A673 (cell line): ENCODE data around the gene POU2AF2. TPM values are rescaled to one million over a fixed set of nuclear protein-coding genes. Genes with fewer than 3 reads are reported as not detected.

Experiments used
- BruUV-seq: library from RNA; stranded (reverse); fragments of 400-500 nt; replicated peaks from 2 replicates; lab custom pipeline; 2021; lab: Mats Ljungman, UMichigan
- CTCF ChIA-PET: fragments of 300-600 bp; sonication (Branson Sonifier 250); formaldehyde crosslinking; loops from one replicate; lab custom pipeline; 2022; ENCODE audit warnings: antibody characterized with exemption; lab: Charles Lee
- POLR2A ChIA-PET: fragments of 300-600 bp; sonication (Branson Sonifier 250); formaldehyde crosslinking; loops from one replicate; lab custom pipeline; 2022; ENCODE audit warnings: antibody characterized with exemption; ENCODE audit not compliant: low non-redundant PET; lab: Charles Lee
- DNase-seq: peaks from one replicate; pipeline ENCODE4 v3.0.0-alpha.2; 2015; ENCODE audit warnings: low spot score
- H3K27ac ChIP-seq: fragments of 200-600 bp; sonication (generic); 2 replicates; pipeline ENCODE4 v1.5.1; 2016; ENCODE audit warnings: mixed run types, low read depth, mild to moderate bottlenecking, mixed read lengths, antibody characterized with exemption, low read length; ENCODE audit not compliant: poor library complexity, severe bottlenecking
- H3K27me3 ChIP-seq: fragments of 200-600 bp; sonication (generic); replicated peaks from 2 replicates; pipeline ENCODE4 v1.6.1; 2017; ENCODE audit warnings: mixed run types, low read depth, mild to moderate bottlenecking, mixed read lengths, antibody characterized with exemption, low read length; ENCODE audit not compliant: insufficient read depth, poor library complexity
- H3K36me3 ChIP-seq: fragments of 200-600 bp; sonication (generic); 2 replicates; pipeline ENCODE4 v1.6.1; 2016; ENCODE audit warnings: mixed run types, mild to moderate bottlenecking, mixed read lengths, antibody characterized with exemption, low read length; ENCODE audit not compliant: insufficient read depth, poor library complexity, severe bottlenecking
- H3K4me1 ChIP-seq: fragments of 200-600 bp; sonication (generic); 2 replicates; pipeline ENCODE4 v1.6.1; 2017; ENCODE audit warnings: mixed run types, mild to moderate bottlenecking, mixed read lengths, antibody characterized with exemption, low read length; ENCODE audit not compliant: insufficient read depth, poor library complexity, severe bottlenecking
- H3K4me3 ChIP-seq: fragments of 200-600 bp; sonication (generic); 2 replicates; pipeline ENCODE4 v1.5.1; 2016; ENCODE audit warnings: low read depth, mixed run types, mild to moderate bottlenecking, mixed read lengths, low read length; ENCODE audit not compliant: poor library complexity, severe bottlenecking
- H3K9me3 ChIP-seq: fragments of 200-600 bp; sonication (generic); 2 replicates; pipeline ENCODE4 v1.6.1; 2016; ENCODE audit warnings: mixed run types, low read depth, mild to moderate bottlenecking, mixed read lengths, antibody characterized with exemption, low read length; ENCODE audit not compliant: poor library complexity, severe bottlenecking
- EZH2 ChIP-seq: fragments of 200-600 bp; sonication (generic); IDR thresholded peaks from 2 replicates; pipeline ENCODE4 v1.6.1; 2017; ENCODE audit warnings: borderline replicate concordance, low read depth, mild to moderate bottlenecking, mixed read lengths, antibody characterized with exemption, low read length; ENCODE audit not compliant: poor library complexity, severe bottlenecking
- intact Hi-C: fragments of 100-400 bp; cut with micrococcal nuclease; formaldehyde crosslinking; loops from one replicate; pipeline ENCODE4 v1.10.0; 2022; ENCODE audit not compliant: unreplicated experiment
- total RNA-seq: library from RNA; stranded (reverse); gene quantifications from 2 replicates; pipeline ENCODE4 v1.2.3, GENCODE V29; 2021
- TF ChIP-seq, protein P1 (sequence below): fragments of 300-800, 200-600 bp; sonication (generic); conservative IDR thresholded peaks from 2 replicates; pipeline ENCODE4 v1.5.1; 2017; ENCODE audit warnings: low read depth, mild to moderate bottlenecking, antibody characterized with exemption, low read length, moderate library complexity, mixed read lengths

POU2AF2 gene
- total RNA-seq, 1 experiment from 2014 or later = not detected

DNA sequence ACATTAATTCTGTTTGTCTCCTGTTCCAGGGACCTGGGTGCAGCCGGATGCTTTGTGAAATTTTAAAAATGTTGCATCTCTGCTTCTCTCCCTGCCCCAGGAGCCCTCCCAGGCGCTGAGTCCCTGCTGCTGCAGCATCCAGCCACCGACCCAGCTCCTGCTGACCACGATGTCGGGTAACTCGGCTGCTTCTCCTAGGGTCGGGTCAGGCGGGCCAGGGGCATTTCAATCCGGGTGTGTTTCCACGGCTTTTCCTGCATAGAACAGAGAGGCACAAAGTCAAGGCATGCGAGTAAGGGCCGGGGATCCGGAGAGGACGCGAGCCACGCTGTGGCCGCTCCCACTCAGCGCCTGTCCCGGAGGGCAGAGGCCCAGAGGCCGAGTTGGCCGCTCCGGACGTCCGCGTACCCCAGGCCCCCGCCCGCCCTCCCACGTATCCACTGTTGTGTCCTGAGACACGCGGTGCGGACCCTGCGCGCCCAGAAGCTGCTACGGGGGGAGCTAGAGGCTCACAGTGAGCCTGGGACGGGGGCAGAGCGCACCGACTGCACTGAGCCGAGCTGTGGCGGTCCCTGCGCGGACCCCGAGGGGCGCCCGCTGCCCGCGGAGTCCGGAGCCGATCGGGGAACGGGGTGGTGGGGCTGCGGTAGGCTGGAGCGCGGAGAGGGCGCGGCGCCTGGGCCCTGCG is 53.0 kb downstream of the POU2AF2 start, which contains the start of gene POU2AF3:
TSS of gene POU2AF3 (plus strand) at position 134 of the 688 bp plus-strand sequence. CDS start at position 170, 36 bp downstream.
- H3K36me3 ChIP-seq = no peaks in the 10 kb centered on the region
- no peaks in the 10 kb centered on the region for H3K9me3 ChIP-seq
- peaks cover 23% of the 10 kb centered on the region for H3K4me1 ChIP-seq
- DNase-seq = no peak
- H3K4me3 ChIP-seq = peak within 1 kb of the TSS; percentile 56
- no TSS peak for BruUV-seq
- ChIA-PET POLR2A (no interaction called here), CTCF (interaction anchor here (0.8 to 1.1 kb wide), 4 partner anchors 16 to 139 kb away, joined by 3 to 4 read pairs (median 4); no protein-coding TSS in a partner anchor)
- intact Hi-C loops = no loop called here
- TF ChIP-seq EZH2 = no peak
- TF ChIP-seq, protein P1, sequence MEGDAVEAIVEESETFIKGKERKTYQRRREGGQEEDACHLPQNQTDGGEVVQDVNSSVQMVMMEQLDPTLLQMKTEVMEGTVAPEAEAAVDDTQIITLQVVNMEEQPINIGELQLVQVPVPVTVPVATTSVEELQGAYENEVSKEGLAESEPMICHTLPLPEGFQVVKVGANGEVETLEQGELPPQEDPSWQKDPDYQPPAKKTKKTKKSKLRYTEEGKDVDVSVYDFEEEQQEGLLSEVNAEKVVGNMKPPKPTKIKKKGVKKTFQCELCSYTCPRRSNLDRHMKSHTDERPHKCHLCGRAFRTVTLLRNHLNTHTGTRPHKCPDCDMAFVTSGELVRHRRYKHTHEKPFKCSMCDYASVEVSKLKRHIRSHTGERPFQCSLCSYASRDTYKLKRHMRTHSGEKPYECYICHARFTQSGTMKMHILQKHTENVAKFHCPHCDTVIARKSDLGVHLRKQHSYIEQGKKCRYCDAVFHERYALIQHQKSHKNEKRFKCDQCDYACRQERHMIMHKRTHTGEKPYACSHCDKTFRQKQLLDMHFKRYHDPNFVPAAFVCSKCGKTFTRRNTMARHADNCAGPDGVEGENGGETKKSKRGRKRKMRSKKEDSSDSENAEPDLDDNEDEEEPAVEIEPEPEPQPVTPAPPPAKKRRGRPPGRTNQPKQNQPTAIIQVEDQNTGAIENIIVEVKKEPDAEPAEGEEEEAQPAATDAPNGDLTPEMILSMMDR = no peak
- peak within 1 kb of the TSS; percentile 60 for H3K27ac ChIP-seq
- H3K27me3 ChIP-seq = no peaks in the 10 kb centered on the region

DNA sequence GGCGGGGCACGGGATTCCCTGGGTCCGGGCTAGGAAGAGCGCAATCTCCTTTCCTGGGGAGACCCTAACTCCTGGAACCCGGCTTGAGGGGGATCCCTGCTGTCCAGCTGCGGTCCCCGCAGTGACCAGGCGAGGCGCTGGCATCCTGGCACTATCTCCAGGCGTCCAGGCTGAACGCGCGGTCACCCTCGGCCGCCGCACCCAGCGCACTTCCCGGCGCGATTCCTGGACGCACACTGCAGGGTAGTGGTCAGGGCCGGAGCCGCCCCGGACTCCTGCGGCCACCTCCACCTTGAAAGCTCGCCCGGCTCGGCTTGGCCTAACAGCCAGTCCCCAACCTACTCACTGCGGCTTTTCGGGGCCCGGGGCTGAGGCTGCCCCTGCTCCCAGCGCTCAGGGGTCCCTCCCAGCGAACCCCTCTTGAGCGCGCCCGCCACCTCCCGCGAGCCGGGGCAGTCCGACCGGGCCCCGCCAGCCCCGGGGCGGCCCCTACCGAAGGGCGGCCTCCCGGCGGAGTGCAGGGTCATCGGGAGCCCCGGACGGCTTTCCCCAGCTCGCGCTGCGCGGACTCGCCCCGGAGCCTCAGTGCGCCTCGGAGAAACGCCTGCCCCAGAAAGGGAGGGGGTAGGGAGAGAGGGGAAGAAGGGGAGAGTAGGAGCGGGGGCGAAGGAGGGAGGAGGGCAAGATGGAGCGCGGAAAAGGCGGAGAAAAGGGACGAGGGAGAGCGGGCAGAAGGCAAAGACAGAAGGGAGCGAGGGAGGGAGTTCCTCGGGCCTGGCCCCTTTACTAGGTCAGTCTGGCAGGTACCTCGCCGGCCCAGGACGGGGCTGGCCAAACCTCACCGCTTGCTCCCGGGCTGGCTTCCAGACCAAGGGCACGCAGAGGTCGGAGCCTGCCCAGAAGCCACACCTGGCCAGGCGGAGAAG is 53.8 kb downstream of the POU2AF2 start:
- no peaks in the 10 kb centered on the region for H3K36me3 ChIP-seq
- H3K9me3 ChIP-seq = no peaks in the 10 kb centered on the region
- TF ChIP-seq, protein P1 = peak; percentile 66
- no peak for TF ChIP-seq EZH2
- CTCF ChIA-PET = interaction anchor here (0.8 to 1.1 kb wide), 4 partner anchors 16 to 138 kb away, joined by 3 to 4 read pairs (median 4); no protein-coding TSS in a partner anchor
- H3K4me3 ChIP-seq = peak overlapping the region; percentile 56
- H3K27ac ChIP-seq = peak overlapping the region; percentile 60
- DNase-seq = peak; percentile 59
- intact Hi-C loops = no loop called here
- POLR2A ChIA-PET = no interaction called here
- no TSS peak for BruUV-seq
- no peaks in the 10 kb centered on the region for H3K27me3 ChIP-seq
- H3K4me1 ChIP-seq = peaks cover 27% of the 10 kb centered on the region

DNA sequence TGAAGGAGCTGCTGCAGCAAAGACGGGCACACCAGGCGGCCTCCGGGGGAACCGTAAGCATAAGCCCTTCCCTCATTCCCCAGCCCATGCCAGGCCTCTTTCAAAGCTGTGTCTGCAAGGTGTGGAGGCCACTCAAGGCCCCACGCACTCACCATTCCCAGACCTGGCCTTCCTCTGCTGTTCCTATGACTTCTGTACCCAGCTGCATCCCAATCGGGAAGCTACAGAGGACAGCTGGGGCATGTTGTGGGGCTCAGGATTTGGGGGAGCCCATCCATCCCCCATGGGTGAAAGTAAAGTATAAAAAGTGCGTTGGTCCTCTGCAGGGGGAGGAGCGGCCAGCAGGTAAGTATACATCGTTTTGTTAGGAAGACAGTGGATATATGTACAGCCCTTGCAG is 55.0 kb downstream of the POU2AF2 start:
- no peaks in the 10 kb centered on the region for H3K27me3 ChIP-seq
- no peaks in the 10 kb centered on the region for H3K9me3 ChIP-seq
- no peak for DNase-seq
- no peak overlapping the region for H3K4me3 ChIP-seq
- ChIA-PET POLR2A (no interaction called here), CTCF (no interaction called here)
- BruUV-seq = no TSS peak
- no peaks in the 10 kb centered on the region for H3K36me3 ChIP-seq
- intact Hi-C loops = no loop called here
- peaks cover 27% of the 10 kb centered on the region for H3K4me1 ChIP-seq
- no peak overlapping the region for H3K27ac ChIP-seq
- TF ChIP-seq EZH2 = no peak
- TF ChIP-seq, protein P1 = no peak
